Activated CD8-positive, alpha-beta T cell treated with anti-CD3 and anti-CD28 coated beads for 36 hours (primary cell): ENCODE measurements around the gene NPAS2. TPM values are rescaled to one million over a fixed set of nuclear protein-coding genes. Genes with fewer than 3 reads are reported as not detected.

ENCODE experiments used
- ATAC-seq: fragments of 200-7000 bp; cut with Tn5 transposase; one replicate; pipeline ENCODE4 v1.10.0; 2021; ENCODE audit warnings: mild to moderate bottlenecking, moderate library complexity
- CTCF ChIA-PET: fragments of 350-600 bp; sonication (Branson Sonifier 250); formaldehyde crosslinking; loops from one replicate; lab custom pipeline; 2021; ENCODE audit warnings: antibody characterized with exemption; lab: Charles Lee
- POLR2A ChIA-PET: fragments of 350-600 bp; sonication (Branson Sonifier 250); formaldehyde crosslinking; loops from one replicate; lab custom pipeline; 2021; ENCODE audit warnings: antibody characterized with exemption; lab: Charles Lee
- DNase-seq: peaks from one replicate; pipeline ENCODE4 v3.0.0-alpha.2; 2020
- H3K27ac Mint-ChIP-seq: one replicate; pipeline ENCODE4 v1.8.0; 2021; ENCODE audit warnings: mild to moderate bottlenecking, mixed read lengths
- H3K27me3 Mint-ChIP-seq: one replicate; pipeline ENCODE4 v1.8.0; 2021; ENCODE audit warnings: mixed read lengths
- H3K36me3 Mint-ChIP-seq: one replicate; pipeline ENCODE4 v1.8.0; 2021; ENCODE audit warnings: low read depth, mixed read lengths
- H3K4me1 Mint-ChIP-seq: one replicate; pipeline ENCODE4 v1.8.0; 2021; ENCODE audit warnings: low read depth, mixed read lengths
- H3K4me3 Mint-ChIP-seq: one replicate; pipeline ENCODE4 v1.8.0; 2021; ENCODE audit warnings: mild to moderate bottlenecking, moderate library complexity, mixed read lengths
- H3K9me3 Mint-ChIP-seq: one replicate; pipeline ENCODE4 v1.8.0; 2021; ENCODE audit warnings: mixed read lengths
- CTCF ChIP-seq: fragments of 200-600 bp; IDR thresholded peaks from one replicate; pipeline ENCODE4 v1.8.0; 2022; ENCODE audit warnings: antibody characterized with exemption, mild to moderate bottlenecking
- intact Hi-C: fragments of 100-400 bp; cut with micrococcal nuclease; formaldehyde crosslinking; loops from one replicate; pipeline ENCODE4 v1.10.0; 2022
- total RNA-seq, 2 experiments: library from RNA; stranded (reverse); gene quantifications; one replicate each; pipeline ENCODE4 v1.2.3, GENCODE V29; 2021

The NPAS2 gene
- total RNA-seq, 2 experiments from 2014 or later: 14.4 to 15.2 TPM

GRCh38 chr2:101002562-101003277, 182.8 kb downstream of the NPAS2 start:
- DNase-seq: peak; percentile 30
- no peak for TF ChIP-seq CTCF
- Mint-ChIP-seq H3K36me3 (peaks cover 62% of the 10 kb centered on the region), H3K4me1 (peaks cover 53% of the 10 kb centered on the region), H3K27ac (peak overlapping the region; percentile 98), H3K9me3 (no peaks in the 10 kb centered on the region), H3K4me3 (peak overlapping the region; percentile 97), H3K27me3 (no peaks in the 10 kb centered on the region)
- no peak for ATAC-seq
- CTCF ChIA-PET: interaction anchor here (0.7 to 2.2 kb wide), 3 partner anchors 10 to 396 kb away, joined by 3 to 14 read pairs (median 3); partner anchors contain the start of gene CNOT11
- intact Hi-C loops: no loop called here
- POLR2A ChIA-PET: interaction anchor here (0.7 to 3.7 kb wide), 8 partner anchors 10 to 440 kb away, joined by 3 to 17 read pairs (median 8); partner anchors contain the start of genes CNOT11, PDCL3 and RNF149

- Mint-ChIP-seq H3K36me3 (peaks cover 67% of the 10 kb centered on the region), H3K27me3 (no peaks in the 10 kb centered on the region), H3K9me3 (no peaks in the 10 kb centered on the region), H3K4me1 (peaks cover 57% of the 10 kb centered on the region), H3K4me3 (peak overlapping the region; percentile 97), H3K27ac (peak overlapping the region; percentile 98)
- ATAC-seq: no peak
- no peak for DNase-seq
- TF ChIP-seq CTCF: no peak
- ChIA-PET CTCF (interaction anchor here (0.7 to 2.2 kb wide), 2 partner anchors 10 to 249 kb away, joined by 3 to 14 read pairs; partner anchors contain the start of gene CNOT11), POLR2A (interaction anchor here (0.7 to 3.7 kb wide), 10 partner anchors 9 to 441 kb away, joined by 3 to 17 read pairs (median 6); partner anchors contain the start of genes CNOT11, PDCL3, RNF149 and TBC1D8)
- intact Hi-C loops: no loop called here
These were observed 183.4 kb downstream of the NPAS2 start for GRCh38 chr2:101003278-101003775.

- DNase-seq (no peak), ATAC-seq (no peak)
- intact Hi-C loops: no loop called here
- no peaks in the 10 kb centered on the region for H3K9me3 Mint-ChIP-seq
- no peaks in the 10 kb centered on the region for H3K27me3 Mint-ChIP-seq
- ChIA-PET POLR2A (interaction anchor here (2.0 to 3.7 kb wide), 4 partner anchors 8 to 304 kb away, joined by 5 to 17 read pairs (median 8); partner anchors contain the start of genes CNOT11 and RNF149), CTCF (interaction anchor here (0.8 to 1.9 kb wide), 4 partner anchors 8 to 395 kb away, joined by 3 to 4 read pairs (median 3); no protein-coding TSS in a partner anchor)
- TF ChIP-seq CTCF: no peak
- peaks cover 62% of the 10 kb centered on the region for H3K4me1 Mint-ChIP-seq
- H3K36me3 Mint-ChIP-seq: peaks cover 76% of the 10 kb centered on the region
- peak overlapping the region; percentile 98 for H3K27ac Mint-ChIP-seq
- H3K4me3 Mint-ChIP-seq: peak overlapping the region; percentile 97
These were observed 184.8 kb downstream of the NPAS2 start for GRCh38 chr2:101004620-101005325.

- no peak for DNase-seq
- Mint-ChIP-seq H3K27ac (peak overlapping the region; percentile 98), H3K36me3 (peaks cover 82% of the 10 kb centered on the region), H3K4me3 (peak overlapping the region; percentile 97), H3K4me1 (peaks cover 71% of the 10 kb centered on the region), H3K27me3 (no peaks in the 10 kb centered on the region), H3K9me3 (no peaks in the 10 kb centered on the region)
- no peak for ATAC-seq
- intact Hi-C loops: no loop called here
- TF ChIP-seq CTCF: no peak
- ChIA-PET CTCF (interaction anchor here (0.6 to 4.2 kb wide), 3 partner anchors 126 to 399 kb away, joined by 3 to 21 read pairs (median 3); no protein-coding TSS in a partner anchor), POLR2A (interaction anchor here (0.6 to 2.0 kb wide), 3 partner anchors 16 to 809 kb away, joined by 3 to 5 read pairs (median 3); no protein-coding TSS in a partner anchor)
These were observed 186.3 kb downstream of the NPAS2 start for GRCh38 chr2:101006065-101006715.
